GM19455 (cell line): ENCODE results near the gene FAU.

Experiments used
- ATAC-seq: cut with Tn5 transposase; IDR thresholded peaks from one replicate; pipeline ENCODE4 v1.9.1; 2021; ENCODE audit not compliant: unreplicated experiment

Gene FAU

DNA sequence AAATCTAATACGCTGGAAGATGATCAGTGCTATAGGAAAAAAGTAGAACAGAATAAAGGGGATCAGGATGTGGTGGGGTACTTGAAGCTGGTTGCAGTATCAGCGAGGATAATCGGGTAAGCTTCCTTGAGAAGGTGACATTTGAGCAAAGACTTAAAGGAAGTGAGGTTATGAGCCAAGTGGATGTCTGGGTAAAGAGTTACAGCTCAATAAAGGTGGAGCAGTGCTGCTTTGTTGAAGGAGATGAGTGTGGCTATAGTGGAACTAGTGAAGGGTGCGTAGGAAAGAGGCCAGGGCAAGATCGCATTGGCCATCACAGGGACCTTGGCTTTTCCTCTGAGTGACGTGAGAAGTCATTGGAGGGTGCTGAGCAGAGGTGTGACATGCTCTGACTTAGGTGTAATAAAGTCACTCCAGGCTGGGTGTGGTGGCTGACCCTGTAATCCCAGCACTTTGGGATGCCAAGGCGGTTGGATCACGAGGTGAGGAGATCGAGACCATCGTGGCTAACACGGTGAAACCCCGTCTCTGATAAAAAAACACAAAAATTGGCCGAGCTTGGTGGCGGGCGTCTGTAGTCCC, 14.7 kb upstream of the FAU start:
- ATAC-seq, result no peak

DNA sequence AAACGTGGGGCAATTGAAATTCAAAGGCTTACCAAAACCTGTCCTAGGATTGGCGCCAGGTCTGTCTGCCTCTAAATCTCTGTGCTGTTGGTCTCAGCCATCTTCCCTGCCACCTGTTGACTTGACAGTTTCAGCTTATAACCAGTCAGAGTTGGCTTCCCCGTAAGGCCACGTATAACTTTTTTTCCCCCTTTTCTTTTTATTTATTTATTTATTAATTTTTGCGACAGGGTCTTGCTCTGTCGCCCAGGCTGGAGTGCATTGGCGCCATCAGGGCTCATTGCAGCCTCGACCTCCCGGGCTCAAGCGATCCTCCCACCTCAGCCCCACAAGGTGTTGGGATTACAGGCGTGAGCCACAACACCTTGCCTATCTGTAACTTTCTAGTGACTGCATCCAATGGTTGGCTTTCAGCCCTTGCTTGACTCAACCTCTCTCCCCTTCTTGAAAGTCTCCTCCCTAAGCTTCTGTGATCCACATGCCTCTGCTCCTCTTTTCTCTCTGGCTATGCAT, 13.8 kb upstream of the FAU start:
- ATAC-seq, result no peak

DNA sequence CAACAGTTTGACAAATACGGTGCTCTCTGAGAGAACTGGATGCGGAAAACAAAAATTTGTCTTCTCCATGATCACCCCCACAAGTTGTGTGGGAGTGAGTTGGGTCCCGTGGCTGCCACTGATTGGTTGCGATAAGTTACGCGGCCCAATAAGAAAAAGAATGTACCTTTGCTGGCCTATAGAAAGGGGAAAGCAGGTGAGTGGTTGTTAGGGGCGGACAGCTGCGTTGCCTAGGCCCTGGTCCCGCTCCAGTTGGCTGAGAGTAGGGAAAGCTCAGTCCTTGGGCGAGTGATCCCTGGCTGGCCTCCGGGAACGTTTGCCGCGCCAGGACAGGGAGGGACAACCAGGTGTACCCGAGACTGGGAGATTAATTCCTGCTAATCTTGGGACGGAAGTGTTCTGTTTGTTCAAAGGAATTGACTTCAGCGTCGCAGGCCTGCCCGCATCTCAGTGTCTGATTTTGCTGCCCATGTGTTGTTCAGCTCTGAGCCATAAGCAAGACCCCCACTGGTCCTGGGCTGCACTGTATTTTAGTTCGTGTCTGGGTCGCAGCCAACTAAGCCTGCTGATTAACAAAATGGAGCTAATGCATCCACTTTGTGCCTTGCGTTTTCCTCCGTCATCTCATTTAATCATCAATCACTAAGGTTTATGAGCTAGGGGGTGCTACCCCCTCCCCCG, 13.2 kb upstream of the FAU start:
- peak; percentile 53 for ATAC-seq

DNA sequence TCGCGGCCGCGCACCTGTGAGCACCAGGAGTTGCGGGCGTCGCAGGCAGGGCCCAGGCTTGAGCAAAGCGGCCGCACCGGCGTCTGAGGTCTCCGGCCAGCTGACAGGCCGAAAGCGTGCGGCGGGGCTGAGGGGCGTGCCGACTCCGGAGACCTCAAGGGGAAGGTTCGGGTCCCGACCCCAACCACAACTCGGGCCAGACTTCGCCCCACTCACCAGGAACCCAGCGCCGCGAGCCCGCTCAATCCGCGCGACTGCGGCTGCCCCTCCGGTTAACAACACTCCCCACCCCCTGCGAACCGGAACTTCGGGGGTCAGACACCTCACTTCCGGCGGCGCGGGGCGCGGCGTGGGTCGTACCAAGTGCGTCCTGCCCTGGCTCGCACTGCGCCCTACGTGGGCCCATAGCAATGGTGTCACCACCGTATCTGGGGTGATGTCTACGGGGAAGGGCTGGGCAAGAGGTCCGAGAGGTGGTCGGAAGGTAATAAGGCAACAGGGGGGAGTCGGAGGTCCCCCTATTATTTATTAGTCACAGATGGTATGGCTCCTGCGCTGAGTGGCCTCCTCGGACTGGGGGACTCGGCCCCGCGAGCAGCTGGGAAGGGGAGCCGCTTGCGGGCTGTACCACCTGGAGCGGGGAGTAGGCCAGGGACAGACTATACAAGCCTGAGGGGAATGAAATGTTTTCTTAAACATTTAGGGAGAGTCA, 12.5 kb upstream of the FAU start, which contains the start of gene SYVN1:
Gene SYVN1 (minus strand): TSS at position 280 of the 712 bp plus-strand sequence. CDS start 918 bp downstream, outside the sequence.
- peak; percentile 66 for ATAC-seq

DNA sequence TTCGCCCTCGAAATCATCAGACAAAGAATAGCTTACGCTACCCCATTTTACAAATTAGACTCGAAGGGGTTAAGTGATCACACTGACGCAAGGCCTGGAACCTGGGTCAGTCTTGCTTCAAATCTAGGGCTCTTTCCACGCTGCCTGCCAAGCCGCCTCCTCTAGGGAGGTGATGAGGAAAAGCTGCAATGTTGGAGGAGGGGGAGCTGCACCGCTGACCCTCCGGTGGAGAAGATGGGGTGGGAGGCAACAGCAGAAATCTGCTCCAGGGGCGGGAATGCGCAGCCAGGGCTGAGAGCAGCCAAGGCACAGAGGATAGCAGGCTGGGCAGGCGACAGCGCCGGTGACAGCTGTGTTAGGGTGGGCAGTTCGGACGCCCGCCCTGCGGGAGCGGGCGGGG, 11.8 kb upstream of the FAU start:
- ATAC-seq, result peak; percentile 2

DNA sequence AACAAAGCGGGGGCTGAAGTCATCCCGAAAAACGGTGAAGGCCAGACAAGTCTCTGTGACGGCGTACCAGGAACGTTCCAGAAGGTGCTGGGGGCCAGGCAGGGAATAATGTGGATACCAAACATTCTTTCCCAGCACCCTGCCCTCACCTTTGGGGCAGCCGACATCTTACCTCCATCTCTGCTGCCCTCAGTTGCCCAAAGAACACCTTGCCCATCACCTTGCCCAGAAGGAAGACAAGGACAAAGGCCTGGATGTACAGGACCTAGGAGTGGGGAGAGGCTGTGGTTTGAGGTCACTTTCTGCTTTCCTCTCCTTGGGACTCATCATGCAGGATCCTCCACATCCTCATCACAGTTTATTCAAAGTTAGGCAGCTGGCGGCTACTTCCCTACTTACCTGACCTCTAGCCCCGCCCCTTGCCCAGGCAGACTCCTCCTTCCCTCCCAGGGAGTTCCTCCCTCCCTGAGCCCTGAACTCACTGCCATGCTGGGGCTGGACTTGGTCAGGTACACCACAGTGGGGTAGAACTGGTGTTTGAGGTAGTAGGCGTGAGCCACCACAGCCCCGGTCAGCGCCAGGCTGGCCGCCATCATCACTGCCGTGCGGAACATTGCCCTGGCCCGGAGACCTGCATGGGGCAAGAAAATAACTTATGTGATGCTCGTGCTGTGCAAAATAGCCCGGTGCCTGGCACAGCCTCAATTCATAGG, 11.2 kb upstream of the FAU start:
- no peak for ATAC-seq

DNA sequence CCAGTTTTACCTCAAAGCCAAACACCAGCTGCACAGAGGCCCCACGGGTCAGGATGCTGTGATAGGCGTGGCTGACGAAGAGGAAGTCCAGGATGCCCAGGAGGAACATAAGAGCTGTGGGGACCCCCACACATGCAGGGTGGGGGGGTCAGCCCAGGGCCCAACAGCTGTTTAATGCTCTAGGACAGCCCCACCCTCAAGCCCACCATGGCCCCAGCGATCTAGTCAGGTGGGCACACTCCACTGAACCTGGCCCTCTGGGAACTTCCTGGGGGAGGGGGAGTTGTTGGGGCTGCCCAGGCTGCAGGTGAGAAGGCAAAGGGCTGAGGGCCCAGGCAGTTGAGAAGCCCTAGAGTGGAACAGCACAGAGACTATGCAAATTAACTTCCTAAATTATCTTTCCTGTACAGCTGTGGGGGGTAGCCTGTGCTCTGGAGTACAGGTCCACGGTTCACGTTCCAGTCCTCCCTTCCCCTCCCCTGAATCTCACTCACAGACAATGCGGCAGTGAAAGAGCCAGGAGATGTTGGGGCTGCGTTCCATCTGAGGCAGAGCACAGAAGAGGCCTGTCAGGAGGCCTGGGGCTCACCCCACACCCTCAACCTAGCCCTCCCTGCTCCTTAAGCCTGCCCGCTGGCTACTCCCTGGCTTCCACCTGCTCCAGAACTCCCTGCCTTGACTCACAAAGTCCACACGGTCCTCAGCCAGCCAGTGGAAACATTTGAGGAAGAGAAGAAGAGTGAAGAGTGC, 10.5 kb upstream of the FAU start:
- no peak for ATAC-seq

DNA sequence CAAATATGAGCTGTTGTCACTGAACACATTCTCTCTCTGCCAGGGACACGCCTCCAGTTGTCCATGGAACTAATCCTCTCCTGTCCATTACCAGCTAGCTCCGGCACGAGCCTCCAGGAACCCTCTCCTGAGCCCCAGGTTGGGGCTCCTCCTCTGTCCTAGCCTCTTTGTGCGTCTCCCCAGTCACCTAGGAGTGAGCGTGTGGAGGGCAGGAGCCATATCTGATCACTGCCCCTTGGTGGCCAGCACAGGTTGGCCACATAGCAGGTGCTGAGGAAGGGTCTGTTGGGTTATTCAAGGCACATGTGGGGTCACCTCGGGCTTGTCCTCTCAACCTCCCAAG, 9.9 kb upstream of the FAU start:
- no peak for ATAC-seq

DNA sequence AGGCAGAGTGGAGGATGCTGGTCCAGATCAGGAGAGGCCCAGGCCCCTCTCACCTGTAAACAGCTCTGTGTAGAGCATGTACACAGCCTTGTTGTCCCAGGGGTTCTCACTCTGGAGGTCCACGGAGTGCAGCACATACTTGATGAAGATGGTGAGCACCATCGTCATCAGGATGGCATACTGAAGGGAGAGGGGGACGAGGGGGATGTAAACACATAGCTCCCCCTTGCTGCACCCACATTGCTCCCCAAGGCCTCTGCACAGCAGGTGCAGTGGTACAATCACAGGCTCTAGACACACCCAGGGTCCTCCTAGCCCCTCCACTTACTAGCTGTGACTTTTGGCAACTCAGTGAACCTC, 9.5 kb upstream of the FAU start:
- ATAC-seq, result no peak

DNA sequence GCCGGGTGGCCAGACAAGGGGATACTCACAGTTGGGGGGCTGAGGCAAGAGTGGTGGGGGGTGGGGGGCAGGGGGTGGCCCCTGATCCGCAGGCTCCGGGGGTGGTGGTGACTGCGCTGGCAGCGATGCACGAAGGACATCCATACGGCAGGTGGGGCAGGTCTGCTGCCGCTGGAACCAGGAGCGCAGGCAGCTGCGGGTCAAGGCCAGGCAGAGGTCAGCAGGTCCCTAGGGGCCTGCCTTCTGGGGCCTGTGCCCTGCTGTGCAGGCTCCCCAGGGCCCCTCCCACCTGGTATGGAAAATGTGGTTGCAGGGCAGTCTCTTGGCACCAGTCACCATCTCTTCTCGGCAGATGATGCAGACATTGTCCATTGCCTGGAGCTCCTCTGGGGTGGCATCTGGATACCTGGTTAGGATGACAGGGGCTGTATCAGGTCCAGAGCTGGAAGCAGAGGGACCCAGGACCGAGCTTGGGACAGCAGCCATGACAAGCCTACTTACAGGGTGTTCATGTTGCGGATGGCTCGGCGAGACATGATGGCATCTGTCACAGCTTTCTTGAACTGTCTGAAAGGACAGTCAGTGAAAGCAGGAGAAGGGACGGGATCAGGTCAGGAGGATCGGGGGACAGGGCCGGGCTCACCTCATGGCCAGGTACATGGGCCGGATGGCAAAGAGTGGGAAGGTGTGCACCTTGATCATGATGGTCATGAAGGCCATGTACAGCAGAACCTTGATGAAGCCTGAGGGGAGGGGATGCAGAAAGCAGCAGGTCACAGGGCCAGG, 8.9 kb upstream of the FAU start:
- no peak for ATAC-seq

DNA sequence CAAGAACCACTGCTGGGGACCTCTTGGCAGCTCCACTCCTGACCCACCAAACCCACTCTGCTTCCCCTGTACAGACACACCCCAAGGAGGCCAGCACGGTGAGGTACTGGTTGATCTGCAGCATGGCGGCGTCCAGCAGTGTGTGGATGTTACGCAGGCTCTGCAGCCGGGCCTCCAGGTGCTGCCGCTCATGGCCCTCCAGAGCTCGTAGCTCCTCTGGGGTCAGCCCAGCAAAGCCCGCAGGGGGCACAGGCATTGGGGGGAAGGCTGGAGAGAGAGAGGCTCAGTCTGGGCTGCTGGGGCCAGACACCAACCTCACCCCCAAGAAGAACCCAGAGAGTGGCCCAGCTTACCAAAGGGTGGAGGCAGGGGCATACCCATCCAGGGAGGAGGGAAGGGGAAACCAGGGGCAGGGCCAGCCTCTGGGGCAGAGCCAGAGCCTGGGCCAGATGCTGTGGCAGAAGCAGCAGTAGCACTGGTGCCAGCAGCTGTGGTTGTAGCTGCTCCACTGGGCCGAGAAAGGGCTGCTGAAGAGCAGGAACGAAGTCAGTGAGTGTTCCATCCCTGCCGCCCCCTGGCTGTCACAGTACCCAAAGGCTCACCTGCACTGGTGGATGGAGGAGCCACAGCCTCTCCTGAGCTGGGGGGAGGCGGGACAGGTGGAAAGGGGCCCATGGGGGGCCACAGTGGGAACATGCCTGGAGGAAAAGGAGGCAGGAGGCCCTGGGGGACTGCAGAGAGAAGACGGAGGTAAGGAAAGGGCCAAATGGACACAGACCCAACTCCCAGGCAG, 7.9 kb upstream of the FAU start:
- ATAC-seq, result no peak

DNA sequence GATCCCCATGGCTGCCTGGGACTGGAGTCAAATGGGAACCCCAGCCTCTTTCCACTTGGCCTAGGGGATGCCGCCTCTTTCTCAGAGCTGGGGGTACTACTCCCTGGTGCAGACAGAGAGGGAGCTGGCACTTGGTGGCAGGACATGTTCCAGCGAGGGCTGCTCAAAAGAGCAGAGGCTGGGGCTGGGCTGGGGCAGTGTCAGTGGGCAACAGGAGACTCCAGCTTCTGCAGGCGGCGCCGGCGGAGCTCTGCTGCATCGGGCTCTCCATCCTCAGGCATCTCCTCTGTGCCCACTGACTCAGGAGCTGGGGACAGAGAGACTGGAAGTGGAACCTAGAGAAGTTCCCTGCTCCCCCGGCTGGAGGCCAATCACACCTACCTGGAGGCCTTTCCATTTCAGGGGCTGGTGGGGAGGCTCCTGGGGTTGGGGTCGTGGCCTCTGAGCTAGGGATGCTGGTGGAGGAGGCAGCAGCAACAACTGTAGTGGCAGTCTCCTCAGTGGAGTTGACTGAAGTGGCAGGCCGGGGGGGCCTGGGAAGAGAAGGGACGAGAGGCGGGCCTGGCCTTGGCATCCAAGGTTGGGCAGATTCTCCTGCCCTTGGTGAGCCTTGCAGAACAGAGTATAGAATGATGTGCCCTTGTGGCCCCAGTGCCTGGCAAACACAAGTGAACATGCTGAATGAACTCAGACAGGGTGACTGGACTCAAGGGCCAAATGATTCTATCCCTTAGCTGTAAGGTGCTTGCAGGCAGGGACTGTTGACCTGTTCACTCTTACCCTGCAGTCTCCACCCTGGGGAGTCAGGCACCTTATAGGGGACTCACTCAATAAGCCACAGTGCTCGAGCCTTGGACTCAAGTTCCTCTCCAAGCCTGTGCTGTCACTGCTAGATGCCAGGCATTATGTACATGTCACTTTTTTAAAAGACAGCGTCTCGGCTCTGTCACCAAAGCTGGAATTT, 6.5 kb upstream of the FAU start:
- ATAC-seq, result no peak

DNA sequence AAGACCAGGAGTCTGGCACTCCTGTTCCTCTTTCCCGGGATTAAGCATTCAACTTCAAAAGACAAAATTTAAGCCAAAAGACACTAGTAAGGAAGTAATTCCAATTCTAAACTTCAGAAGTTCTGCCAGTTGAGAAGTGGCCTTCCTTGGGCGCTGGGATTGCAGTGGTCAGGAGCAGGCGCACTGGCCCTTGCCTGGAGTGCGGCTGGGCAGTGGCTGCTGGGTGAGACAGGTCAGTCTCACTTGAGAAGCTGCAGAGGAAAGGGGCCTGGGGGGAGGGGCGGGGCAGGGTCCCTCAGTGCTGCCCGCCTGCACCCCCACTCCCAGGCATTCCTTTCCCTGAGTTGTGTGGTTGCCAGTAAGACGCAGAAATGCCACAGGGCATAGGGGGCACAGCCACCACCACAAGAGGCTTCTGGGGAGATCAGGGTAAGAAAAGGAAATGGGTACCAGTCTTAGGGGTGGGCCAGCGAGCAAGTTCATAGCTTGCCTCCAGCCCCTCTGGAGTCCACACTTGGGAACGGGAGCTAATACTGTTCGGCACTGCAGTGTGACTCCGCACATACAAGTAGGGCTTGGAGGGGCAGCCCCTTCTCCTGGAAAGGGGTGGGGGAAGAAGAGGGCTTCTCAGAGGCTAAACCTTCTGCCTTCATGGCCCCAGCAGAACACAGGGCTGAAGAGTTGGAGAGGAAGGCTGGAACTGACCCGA, 5.7 kb upstream of the FAU start:
- ATAC-seq, result no peak

DNA sequence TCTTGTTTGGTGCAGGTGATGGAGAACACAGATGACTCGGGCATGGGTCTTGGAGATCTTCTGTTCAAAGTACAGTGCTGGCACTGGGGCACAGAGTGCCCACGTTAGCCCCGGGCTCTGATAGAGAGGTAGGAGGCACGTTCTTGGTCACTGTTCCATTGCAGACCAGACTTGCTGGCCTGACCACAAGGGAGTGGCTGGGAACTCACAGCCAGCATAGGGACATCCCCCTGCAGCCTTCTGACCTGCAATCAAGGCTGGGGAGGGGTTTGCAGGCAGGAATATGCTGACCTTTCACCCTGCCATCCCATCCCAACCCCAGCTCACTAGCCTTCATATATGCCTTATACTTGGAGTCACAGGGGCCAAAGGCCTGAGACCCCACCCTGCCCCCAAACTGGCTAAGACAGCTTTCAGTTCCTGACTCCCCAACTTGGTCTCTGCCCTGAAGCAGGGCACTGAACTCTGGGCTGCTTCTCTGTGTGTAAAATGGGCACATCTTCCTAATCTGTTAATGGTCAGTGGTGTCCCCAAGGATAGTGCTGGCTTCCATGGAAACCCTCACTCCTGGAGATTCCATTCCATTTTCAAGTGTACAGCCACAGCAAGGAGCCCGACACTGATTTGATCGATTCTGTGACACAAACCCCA, 4.8 kb upstream of the FAU start:
- ATAC-seq, result no peak

DNA sequence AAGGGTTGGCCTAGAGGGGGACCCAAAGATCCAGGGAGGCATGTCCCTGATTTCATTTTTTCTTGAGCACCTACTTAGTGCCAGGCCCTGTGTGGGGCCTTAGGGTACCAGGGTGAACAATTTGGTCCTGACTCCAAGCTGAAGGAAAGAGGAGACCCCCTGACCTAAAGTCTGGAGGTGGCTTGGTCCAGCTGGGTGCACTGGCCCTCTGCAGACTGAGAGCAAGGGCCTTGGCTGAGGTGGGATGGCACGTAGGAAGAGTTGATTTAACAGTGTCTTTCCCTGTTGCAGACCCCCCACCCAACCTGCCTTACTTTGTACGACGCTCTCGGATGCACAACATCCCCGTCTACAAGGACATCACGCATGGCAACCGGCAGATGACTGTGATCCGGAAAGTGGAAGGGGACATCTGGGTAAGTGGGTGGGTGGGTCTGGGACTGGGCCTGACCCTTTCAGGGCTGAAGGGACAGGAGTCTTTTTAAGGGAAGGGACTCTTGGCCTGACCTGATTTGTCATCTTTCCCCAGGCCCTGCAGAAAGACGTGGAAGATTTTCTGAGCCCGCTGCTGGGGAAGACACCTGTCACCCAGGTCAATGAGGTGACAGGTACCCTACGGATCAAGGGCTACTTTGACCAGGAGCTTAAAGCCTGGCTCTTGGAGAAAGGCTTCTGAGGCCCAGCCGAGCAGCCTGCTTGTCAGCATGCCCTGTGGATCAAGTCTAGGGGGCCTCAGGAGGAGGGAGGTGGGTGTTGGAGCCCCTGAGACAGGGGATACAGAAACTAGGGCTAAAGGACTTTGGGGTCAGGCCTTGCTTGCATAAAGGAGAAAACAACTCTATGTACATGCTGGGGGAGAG, 3.5 kb upstream of the FAU start:
- no peak for ATAC-seq

DNA sequence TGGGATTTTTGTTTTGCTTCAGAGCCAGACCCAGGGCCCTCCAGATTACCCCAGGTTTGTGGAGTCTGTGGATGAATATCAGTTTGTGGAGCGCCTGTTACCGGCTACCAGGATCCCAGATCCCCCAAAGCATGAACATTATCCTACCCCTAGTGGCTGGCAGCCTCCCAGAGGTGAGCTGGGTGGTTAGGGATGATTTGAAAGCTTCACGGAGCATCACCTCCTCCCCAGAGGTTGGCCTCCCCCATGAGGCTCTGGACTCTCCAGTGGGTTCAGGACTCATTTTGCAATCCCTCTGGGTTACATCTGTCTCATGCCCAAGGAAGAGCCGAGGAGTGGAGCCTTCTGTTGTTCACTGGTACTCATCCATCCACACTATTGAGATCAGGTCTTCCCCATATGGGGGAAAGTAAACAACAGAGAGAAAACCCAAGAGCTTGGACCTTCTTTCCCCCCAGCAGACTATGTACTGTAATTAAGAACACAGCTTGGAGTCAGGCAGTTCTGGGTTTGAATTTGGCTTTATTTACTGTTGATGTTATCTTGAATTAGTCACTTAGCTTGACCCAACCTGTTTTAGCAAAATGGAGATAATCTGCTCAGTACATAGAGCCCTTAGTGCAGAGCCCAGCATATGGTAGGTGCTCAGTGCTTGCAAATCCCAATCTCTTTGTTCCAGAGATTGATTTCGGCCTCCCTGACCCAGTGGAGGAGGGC, 2.7 kb upstream of the FAU start:
- ATAC-seq, result no peak
